GM18517 (cell line): ENCODE data around the gene MORC4.
A peak's percentile ranks its signal among the peaks of the same experiment; 100 is the strongest.

ENCODE experiments used
- ATAC-seq: cut with Tn5 transposase; IDR thresholded peaks from one replicate; pipeline ENCODE4 v1.9.1; 2021; ENCODE audit warnings: mild to moderate bottlenecking, moderate library complexity; ENCODE audit not compliant: unreplicated experiment

Gene MORC4

DNA sequence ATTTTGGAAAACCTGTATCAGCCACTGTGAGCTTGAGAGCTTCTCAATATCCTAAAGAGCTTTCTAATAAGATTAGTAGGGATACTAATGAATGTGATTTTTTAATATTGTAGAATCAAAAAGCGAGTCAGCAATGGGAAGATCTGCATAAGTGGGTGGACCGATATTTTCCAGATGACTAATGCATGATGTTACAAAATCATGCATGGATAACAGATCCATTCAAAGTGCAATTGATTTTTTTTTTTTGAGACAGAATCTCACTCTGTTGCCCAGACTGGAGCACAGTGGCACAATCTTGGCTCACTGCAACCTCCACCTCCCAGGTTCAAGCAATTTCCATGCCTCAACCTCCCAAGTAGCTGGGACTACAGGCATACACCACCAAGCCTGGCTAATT is 87.1 kb downstream of the MORC4 start:
- no peak for ATAC-seq

DNA sequence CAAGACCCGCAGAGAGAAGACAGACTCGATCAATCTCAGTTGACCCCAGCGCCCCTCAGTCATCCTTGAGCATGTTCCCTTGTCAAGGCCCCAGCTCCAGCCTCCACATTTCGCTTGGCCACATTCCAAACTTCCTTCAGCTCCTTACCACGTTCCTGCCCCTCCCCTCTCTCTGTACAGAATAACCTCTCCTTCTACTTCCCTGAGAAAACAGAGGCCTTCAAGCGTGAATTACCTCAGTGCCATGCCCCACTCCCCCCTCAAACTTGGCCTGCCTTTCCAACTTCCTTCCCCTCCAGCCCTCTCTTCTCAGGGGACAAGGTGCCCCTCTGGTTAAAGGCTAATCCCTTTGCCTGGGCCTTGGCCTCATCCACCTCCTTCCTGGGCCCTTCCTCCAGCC is 93.7 kb downstream of the MORC4 start:
- no peak for ATAC-seq

DNA sequence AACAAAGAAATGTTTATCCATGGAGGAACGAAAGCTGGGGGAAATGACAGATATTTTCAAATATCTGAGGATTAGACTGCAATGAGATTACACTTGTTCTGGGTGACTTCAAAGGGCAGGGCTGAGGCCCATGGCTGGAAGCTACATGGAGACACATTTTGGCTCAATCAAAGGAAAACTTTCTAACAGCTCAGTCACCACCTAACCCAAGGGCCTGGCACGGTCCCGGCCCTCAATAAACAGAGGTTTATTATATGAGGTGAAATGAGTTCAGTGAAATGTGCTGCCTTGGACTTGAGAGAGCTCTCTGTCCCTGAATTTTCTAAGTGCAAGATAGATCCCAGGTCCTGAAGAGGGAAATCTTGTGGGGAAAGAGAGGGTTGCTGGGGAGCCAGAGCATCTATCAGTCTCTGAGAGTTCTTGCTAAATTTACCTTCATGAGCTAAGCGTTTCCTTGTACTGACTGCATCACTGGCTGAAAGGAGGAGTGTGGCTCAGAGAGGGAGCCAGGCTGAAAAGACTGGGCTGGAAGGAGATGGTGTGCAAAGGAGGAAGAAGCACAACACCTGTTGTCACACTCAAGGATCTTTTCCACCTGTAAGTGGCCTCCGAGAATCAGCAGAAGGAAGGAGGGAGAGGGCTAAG is 94.8 kb downstream of the MORC4 start:
- ATAC-seq = no peak

DNA sequence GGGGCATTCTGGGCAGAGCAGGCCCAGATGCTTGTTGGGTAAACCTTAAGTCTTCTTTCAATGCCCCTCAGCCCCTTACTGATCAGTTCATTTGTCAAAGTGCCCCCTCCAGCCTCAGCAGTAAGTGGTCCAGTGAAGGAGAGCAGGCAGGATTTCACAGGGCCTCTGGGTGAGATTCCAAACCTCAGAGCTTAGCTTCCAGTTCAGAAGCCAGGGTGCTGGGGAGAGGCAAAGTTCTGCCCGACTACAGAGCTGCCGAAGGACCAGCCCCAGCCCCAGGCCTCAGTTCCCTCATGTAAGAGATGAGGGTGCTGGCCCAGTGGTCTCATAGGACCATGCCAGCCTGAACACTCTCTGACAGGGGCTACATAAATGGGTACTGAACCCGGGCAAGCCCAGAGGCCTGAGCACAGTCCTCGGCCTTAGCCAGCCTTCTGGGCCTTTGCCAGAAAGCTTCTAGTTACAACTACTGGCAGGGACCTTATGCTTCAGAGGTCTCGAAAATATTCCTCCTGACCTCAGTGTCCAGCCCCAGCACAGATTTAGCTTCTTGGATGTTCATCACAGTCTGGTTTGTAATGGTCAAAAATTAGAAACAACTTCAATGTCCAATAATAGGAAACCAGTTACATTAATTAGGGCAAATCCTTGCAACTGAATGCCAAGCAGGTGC is 96.0 kb downstream of the MORC4 start:
- ATAC-seq = no peak

DNA sequence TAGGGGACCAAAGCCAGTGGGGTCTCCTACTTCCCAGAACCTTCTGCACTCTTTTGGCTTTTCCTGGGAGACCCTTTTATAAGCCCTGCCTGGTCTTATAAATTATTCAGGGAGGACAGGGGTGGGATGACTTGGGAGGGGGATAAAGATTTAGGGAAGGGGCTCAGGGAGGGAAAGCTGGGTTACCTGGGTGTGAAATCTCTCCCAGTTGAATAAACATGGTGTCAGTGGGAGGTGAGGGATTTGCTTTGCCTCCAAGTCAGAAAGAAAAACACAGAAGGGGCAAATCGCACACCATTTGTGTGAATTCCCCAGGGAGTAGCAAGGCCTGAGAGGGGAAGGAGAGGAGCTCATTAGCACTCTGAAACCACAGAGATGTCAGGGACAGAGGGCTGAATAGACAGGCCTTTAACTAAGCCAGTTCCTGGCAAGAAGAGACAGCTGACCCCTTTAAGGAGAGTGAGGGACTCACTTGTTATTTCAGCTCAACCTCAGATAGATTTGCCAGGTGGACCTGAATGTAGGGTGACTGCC is 96.7 kb downstream of the MORC4 start, which contains the start of gene RIPPLY1:
Gene RIPPLY1, minus strand, starts transcription at position 51 of the 534 bp plus-strand sequence. CDS start 54 bp downstream, outside the sequence.
- ATAC-seq = no peak

DNA sequence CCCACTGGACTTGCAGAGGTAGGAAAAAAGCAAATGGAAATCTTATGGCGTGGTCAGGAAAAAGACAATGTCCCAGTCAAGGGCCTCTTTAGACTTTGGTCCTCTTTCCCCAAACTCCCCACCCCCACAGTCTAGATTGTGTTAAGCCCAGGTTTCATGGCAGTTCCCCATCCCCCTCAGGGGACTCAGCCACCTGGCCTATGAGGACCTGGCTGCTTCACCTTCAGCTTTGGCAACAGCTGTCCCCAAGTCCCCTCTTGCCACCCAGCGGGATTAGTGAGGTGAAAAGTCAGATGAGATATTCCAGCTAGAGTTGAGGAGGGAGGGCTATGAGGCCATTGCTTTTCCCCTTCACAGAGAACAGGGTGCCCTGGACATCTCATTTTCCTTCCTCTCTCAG is 97.3 kb downstream of the MORC4 start:
- no peak for ATAC-seq

DNA sequence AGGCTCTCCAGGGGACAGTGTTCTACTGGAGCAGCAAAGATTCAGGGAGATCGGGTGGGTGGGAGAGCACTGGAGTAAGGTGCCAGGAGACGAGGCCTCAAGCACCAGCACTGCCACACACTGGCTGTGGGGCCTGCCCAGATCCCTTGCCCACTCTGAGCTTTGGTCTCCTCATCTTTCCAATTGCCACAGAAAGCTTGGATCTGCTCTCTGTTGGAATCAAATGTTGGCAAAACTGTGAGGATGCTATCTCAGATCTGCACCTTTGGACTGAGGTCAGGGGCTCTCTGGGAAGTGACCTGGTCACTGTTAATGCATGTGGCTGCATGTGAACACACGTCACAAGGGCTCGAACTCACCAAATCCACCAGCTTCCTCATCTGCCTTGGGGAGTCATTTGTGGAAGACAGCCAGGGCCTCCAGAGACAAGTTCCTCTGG is 98.2 kb downstream of the MORC4 start:
- no peak for ATAC-seq

DNA sequence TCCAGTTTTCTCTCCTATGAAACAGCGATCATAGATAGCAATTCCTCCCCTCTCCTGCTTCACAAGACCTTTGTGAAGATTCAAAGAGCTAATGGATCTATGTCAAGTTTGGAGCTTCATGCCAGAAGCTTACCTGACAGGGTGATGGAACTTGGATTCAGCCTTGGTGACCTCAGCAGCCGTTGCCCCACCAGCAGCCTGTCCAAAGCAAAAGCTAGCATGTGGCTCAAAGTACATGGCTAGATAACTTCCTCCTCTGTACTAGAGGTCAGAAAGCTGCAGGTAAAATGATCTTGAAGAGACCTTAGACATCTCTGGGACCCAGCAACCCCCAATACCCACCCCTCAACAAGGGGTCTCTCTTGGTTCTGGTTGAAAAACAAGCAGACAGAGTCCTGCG is 98.7 kb downstream of the MORC4 start:
- ATAC-seq = no peak

DNA sequence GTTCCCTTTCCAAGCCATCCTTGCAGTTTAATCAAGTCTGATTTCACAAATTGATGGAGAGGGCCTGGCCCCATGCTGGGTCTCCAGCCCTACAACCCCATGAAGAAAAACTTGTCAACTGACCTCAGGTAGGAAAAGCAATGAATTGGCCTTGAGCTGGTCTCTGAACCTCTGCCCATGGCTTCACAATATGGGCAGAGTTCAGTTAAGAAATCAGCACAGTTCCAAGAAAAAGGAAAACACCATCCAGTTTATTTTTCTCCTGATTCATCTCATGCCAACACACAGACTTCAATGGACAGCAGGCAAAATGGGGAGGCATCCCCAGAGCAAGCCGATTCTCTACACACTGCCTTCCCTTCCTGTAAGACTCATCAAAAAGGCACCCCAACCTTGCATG is 100.2 kb downstream of the MORC4 start:
- no peak for ATAC-seq

DNA sequence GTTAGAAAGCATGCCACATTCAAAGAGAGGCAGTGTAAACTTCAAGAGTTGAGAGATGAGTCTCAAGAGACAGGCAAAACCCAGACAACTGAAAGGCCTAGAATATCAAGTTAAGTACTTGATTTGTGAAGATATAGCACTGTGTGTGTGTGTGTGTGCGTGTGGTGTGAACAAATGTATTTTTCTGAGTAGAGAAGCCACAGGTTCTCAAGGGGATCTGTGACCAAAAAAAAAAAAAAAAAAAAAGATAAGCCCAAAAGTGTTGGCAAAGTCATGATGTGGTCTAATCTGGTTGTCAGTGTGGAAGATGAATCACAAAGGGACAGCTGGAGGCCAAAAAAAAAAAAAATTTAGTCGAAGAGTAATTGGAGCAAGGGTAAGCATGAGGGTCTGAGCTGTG is 100.7 kb downstream of the MORC4 start:
- no peak for ATAC-seq

DNA sequence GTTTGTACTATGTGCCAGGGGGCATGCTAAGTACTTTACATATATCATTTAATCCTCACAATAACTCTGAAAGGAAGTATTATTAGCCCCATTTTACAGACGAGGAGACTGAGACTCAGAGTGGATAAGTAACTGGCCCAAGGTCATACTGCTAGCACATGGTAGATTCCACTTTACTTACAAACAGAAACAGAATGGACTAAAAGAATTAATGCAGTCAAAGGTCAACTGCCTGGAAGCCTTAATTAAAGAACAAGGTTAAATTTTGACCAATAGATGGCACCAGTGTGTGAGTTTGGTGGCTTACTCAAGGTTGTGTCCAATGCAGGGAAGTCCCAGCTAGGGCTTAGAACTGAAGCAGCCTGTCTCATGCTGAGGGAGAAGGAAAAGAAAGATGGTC is 101.5 kb downstream of the MORC4 start:
- peak; percentile 74 for ATAC-seq

DNA sequence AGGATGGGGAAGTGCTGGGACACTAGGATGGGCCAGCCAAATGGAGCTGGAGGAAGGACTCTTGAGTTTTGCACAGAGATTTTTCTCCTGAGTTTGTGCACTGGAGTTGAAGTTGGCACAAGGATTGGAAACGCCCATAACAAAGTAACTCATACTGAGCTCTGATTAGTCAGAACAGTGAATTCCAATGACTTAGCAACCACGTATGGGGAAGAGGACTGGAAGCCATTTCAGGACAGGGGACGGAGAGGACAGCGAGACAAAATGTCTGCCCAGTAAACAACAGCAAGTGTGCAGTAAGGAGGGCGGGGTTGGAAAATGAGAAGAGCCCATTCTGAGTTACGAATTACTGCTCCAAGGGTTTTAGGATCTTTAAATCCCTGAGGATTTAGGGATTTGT is 102.8 kb downstream of the MORC4 start:
- no peak for ATAC-seq

DNA sequence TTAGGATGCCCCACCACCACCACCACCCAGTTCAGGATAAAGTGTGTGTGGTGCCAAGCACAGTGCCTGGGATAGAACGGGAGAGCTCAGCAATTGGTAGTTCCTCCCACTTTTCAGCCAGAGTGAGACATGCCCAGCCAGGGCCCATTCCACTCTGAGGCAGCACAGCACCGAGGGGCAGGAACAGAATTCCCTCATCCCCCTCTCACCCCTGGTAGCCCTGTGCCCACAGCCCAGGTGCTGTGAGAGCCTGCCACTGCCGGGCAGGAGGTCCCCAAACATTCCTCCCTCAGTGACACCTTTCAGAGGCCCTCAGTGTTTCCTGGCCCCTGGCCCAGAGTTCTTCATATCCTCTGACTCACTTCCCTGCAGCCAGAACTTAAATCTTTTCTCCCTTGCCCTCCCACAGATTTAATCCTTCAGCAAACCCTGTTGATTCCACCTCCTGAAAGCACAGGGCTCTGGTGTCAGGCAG is 105.0 kb downstream of the MORC4 start:
- ATAC-seq = no peak

DNA sequence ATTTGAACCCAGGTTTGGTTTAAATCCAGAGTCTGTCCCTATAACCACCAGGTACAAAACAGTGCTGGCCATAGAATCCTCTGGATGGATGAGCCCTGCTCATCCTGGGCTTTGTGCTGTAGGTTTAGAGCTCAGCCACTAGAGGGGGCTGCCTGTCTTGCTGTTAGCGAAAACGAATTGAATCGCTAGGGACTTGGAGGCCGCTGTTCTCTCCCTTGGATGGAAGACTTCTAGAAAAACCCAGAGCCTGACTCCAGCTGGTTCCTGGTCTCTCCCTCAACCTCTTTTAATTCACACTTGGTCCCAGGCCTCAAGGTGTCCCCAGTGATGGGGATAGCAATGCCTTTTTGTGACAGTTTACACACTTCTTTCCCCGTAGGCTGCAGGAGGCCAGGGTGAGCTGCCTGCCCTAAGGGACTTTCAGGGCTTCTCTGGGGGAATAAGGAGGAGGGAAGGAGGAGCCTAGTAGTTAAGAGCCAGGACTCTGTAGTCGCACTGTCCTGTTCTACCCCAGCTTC is 105.6 kb downstream of the MORC4 start:
- ATAC-seq = peak; percentile 70

DNA sequence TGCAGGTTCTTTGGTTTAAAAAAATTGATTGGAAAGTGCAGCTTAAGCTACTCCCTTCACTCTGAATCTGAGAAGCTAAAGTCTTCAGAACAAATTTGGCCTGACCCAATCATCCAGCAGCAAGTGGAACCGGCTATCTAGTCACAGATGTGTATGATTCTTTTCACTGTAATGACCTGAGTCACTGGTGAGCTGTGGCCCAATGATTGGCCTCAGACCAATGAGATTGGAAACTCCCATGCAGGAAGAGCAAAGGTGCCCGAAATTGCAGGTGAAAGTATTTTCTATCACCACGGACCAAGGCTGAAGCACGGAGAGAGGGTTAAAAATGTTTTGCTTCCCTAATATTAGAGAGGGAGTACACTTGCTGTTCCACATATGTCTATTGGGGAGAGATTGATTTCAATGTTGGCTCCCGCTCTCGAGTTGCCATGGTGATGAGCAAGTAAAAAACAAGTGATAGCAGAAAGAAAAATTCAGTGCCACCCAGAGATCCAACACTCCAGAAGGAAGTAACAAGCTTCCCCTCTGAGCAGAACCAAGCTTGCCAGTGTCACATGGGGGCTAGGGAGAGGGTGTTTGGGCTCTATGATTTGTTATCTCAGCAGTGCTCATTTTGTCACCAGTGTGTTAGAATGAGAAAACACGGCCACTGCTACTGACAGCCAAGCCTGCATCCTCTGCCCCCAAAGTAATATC is 108.1 kb downstream of the MORC4 start:
- ATAC-seq = no peak
